HCT116 (cell line): ENCODE results near the gene GARIN3. TPM values are rescaled to one million over a fixed set of nuclear protein-coding genes. Genes with fewer than 3 reads are reported as not detected.

Source experiments
- ATAC-seq: fragments of 200-7000 bp; cut with Tn5 transposase; 2 replicates; pipeline ENCODE4 v1.9.1; 2020; ENCODE audit warnings: mild to moderate bottlenecking, moderate library complexity
- BruUV-seq: library from RNA; stranded (reverse); fragments of 400-500 nt; replicated peaks from 2 replicates; lab custom pipeline; 2021; lab: Mats Ljungman, UMichigan
- CTCF ChIA-PET: fragments of 300-600 bp; sonication (Branson Sonifier 250); formaldehyde crosslinking; loops from one replicate; lab custom pipeline; 2021; ENCODE audit warnings: antibody characterized with exemption; lab: Charles Lee
- POLR2A ChIA-PET: fragments of 300-600, 350-600 bp; sonication (Branson Sonifier 250); formaldehyde crosslinking; loops from one replicate; lab custom pipeline; 2021; ENCODE audit warnings: antibody characterized with exemption; lab: Charles Lee
- RAD21 ChIA-PET, 2 experiments: fragments of 300-600 bp; sonication (Branson Sonifier 250); formaldehyde crosslinking; loops; one replicate each; lab custom pipeline; 2023; ENCODE audit warnings: low total read pairs in 2 of 2; ENCODE audit not compliant: uncharacterized antibody in 2 of 2, unreplicated experiment in 2 of 2, low non-redundant PET in 1 of 2; lab: Charles Lee
- DNase-seq: peaks from one replicate; pipeline ENCODE4 v3.0.0-alpha.2; 2010; ENCODE audit warnings: low read depth, low spot score
- H2AFZ ChIP-seq: fragments of 200-600 bp; shearing (Covaris generic), sonication (generic); 2 replicates; pipeline ENCODE4 v1.6.1; 2017; ENCODE audit warnings: low read depth, mixed run types, mixed read lengths, antibody characterized with exemption, low read length; ENCODE audit not compliant: poor library complexity, severe bottlenecking
- H3K27ac ChIP-seq: 2 replicates; pipeline ENCODE4 v1.5.1; 2012; ENCODE audit warnings: low read depth, low read length
- H3K27me3 ChIP-seq: fragments of 200-600 bp; sonication (generic); 2 replicates; pipeline ENCODE4 v1.6.1; 2016; ENCODE audit warnings: mixed run types, low read length, mixed read lengths; ENCODE audit not compliant: insufficient read depth
- H3K36me3 ChIP-seq, 2 experiments: fragments of 200-500 bp in 1 of 2; fragments of 200-600 bp in 1 of 2; sonication (Bioruptor generic) in 1 of 2; sonication (generic) in 1 of 2; 2 replicates each; pipeline versions ENCODE4 v1.5.1 to v1.6.1; 2014 to 2016; ENCODE audit warnings: low read length in 2 of 2, inconsistent platforms in 1 of 2, mixed read lengths in 1 of 2, mixed run types in 1 of 2; ENCODE audit not compliant: insufficient read depth in 2 of 2, control insufficient read depth in 1 of 2
- H3K4me1 ChIP-seq, 2 experiments: fragments of 200-600 bp in 1 of 2; sonication (generic) in 1 of 2; 2 replicates each; pipeline versions ENCODE4 v1.5.1 to v1.6.1; 2012 to 2017; ENCODE audit warnings: low read length in 2 of 2, inconsistent platforms in 1 of 2, mild to moderate bottlenecking in 1 of 2, mixed read lengths in 1 of 2, mixed run types in 1 of 2, moderate library complexity in 1 of 2; ENCODE audit not compliant: insufficient read depth in 2 of 2, control insufficient read depth in 1 of 2
- H3K4me2 ChIP-seq: fragments of 200-600 bp; sonication (generic); 2 replicates; pipeline ENCODE4 v1.6.1; 2017; ENCODE audit warnings: mixed run types, low read length, mixed read lengths
- H3K4me3 ChIP-seq, 2 experiments: fragments of 200-600 bp in 1 of 2; sonication (generic) in 1 of 2; replicated peaks in 1 of 2; 2 replicates each; pipeline ENCODE4 v1.5.1; 2011 to 2016; ENCODE audit warnings: low read length in 2 of 2, control low read depth in 1 of 2, low read depth in 1 of 2, mild to moderate bottlenecking in 1 of 2, mixed read lengths in 1 of 2, mixed run types in 1 of 2
- H3K79me2 ChIP-seq: fragments of 200-600 bp; sonication (generic); 2 replicates; pipeline ENCODE4 v1.6.1; 2017; ENCODE audit warnings: mild to moderate bottlenecking, mixed run types, low read length, moderate library complexity, mixed read lengths; ENCODE audit not compliant: insufficient read depth
- H3K9ac ChIP-seq: fragments of 200-600 bp; sonication (generic); 2 replicates; pipeline ENCODE4 v1.6.1; 2016; ENCODE audit warnings: low read length, mixed read lengths
- H3K9me2 ChIP-seq: fragments of 200-600 bp; sonication (generic), shearing (Covaris generic); 2 replicates; pipeline ENCODE4 v1.6.1; 2017; ENCODE audit warnings: mixed run types, mild to moderate bottlenecking, moderate library complexity; ENCODE audit not compliant: insufficient read depth
- H3K9me3 ChIP-seq, 2 experiments: fragments of 200-500 bp in 1 of 2; fragments of 200-600 bp in 1 of 2; sonication (Bioruptor generic) in 1 of 2; sonication (generic) in 1 of 2; 2 replicates each; pipeline ENCODE4 v1.6.1; 2014 to 2017; ENCODE audit warnings: low read length in 2 of 2, mixed read lengths in 2 of 2, inconsistent platforms in 1 of 2, low read depth in 1 of 2, mild to moderate bottlenecking in 1 of 2, mixed run types in 1 of 2, moderate library complexity in 1 of 2; ENCODE audit not compliant: control insufficient read depth in 1 of 2, insufficient read depth in 1 of 2
- H4K20me1 ChIP-seq: fragments of 200-600 bp; sonication (generic), shearing (Covaris generic); 2 replicates; pipeline ENCODE4 v1.6.1; 2017; ENCODE audit warnings: mixed run types, mild to moderate bottlenecking, moderate library complexity; ENCODE audit not compliant: insufficient read depth
- CBX3 ChIP-seq: IDR thresholded peaks from 2 replicates; pipeline ENCODE4 v1.6.1; 2012; ENCODE audit warnings: low read depth
- CTCF ChIP-seq, 3 experiments: fragments of 200-600 bp in 1 of 3; sonication (generic) in 1 of 3; IDR thresholded peaks in 2 of 3; conservative IDR thresholded peaks in 1 of 3; 2 replicates each; pipeline ENCODE4 v1.5.1; 2012 to 2017; ENCODE audit warnings: low read depth in 2 of 3, low read length in 2 of 3, antibody characterized with exemption in 1 of 3, borderline replicate concordance in 1 of 3, control low read depth in 1 of 3, mild to moderate bottlenecking in 1 of 3, mixed read lengths in 1 of 3, mixed run types in 1 of 3, moderate library complexity in 1 of 3; ENCODE audit not compliant: insufficient read depth in 1 of 3
- FOSL1 ChIP-seq: IDR thresholded peaks from 2 replicates; pipeline ENCODE4 v1.6.1; 2012; ENCODE audit warnings: low read depth
- JUND ChIP-seq: IDR thresholded peaks from 2 replicates; pipeline ENCODE4 v1.6.1; 2012
- MAX ChIP-seq: IDR thresholded peaks from 2 replicates; pipeline ENCODE4 v1.6.1; 2012
- POLR2AphosphoS5 ChIP-seq: IDR thresholded peaks from 2 replicates; pipeline ENCODE4 v1.6.1; 2011; ENCODE audit warnings: mild to moderate bottlenecking, low read depth, low read length, moderate library complexity
- SP1 ChIP-seq: IDR thresholded peaks from 2 replicates; pipeline ENCODE4 v1.6.1; 2012; ENCODE audit warnings: low read depth
- TCF7L2 ChIP-seq: IDR thresholded peaks from 2 replicates; pipeline ENCODE4 v1.7.0; 2011; ENCODE audit warnings: borderline replicate concordance, inconsistent platforms; ENCODE audit not compliant: insufficient read depth, insufficient read length; ENCODE audit errors: extremely low read depth
- ZNF274 ChIP-seq: fragments of 200-500 bp; sonication (Bioruptor generic); IDR thresholded peaks from 2 replicates; pipeline ENCODE4 v1.6.1; 2014; ENCODE audit warnings: mild to moderate bottlenecking, low read depth, low read length, inconsistent platforms
- intact Hi-C: fragments of 100-400 bp; cut with micrococcal nuclease; formaldehyde crosslinking; loops from 2 replicates; pipeline ENCODE4 v1.10.0; 2022
- total RNA-seq: library from RNA; stranded (reverse); gene quantifications from one replicate; pipeline ENCODE4 v1.2.1, GENCODE V29; 2021; ENCODE audit not compliant: unreplicated experiment
- TF ChIP-seq, protein P1 (sequence below): IDR thresholded peaks from 2 replicates; pipeline ENCODE4 v1.6.1; 2012; ENCODE audit warnings: low read depth

The GARIN3 gene
- total RNA-seq, 1 experiment from 2014 or later = not detected

DNA sequence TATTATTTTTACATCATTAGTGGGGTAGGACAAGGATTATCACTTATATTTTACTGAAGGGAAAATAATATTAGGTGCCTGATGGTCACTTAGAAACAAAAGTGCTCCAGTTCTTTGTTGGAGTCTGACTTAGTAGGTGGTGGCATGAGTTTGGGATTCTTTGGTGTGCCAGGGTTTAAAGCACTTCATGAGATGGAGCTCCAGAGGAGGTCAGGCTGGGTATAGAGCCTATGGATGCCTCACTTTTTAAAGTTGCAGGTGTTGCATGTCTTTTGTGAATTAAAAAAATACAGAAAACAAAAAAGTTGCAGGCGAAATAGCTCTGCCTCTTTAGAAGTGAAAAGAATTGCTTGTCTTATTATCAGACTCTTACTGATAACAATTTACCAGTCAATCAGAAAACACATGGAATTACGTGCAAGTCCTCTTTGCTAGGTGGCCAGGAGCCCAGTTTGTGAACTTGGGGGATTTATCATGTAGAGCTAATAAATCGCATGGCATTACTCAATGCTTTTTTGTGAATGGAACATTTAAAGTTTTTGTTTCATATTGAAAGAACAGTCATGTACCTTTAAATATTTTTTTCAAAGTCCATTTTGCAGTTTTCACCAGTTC lies 16.2 kb upstream of the GARIN3 start:
- TF ChIP-seq MAX (no peak), ZNF274 (no peak), SP1 (no peak)
- H3K4me1 ChIP-seq = no peaks in the 10 kb centered on the region
- no peaks in the 10 kb centered on the region for H4K20me1 ChIP-seq
- peaks cover 62% of the 10 kb centered on the region for H3K27me3 ChIP-seq
- no peak overlapping the region for H3K4me3 ChIP-seq
- BruUV-seq = no TSS peak
- ATAC-seq (no peak), DNase-seq (no peak)
- CTCF ChIA-PET = no interaction called here
- H2AFZ ChIP-seq = no peak overlapping the region
- no peak overlapping the region for H3K4me2 ChIP-seq
- no peak overlapping the region for H3K27ac ChIP-seq
- H3K9me2 ChIP-seq = no peaks in the 10 kb centered on the region
- H3K36me3 ChIP-seq = no peaks in the 10 kb centered on the region
- intact Hi-C loops = no loop called here
- RAD21 ChIA-PET = no interaction called here
- POLR2A ChIA-PET = no interaction called here
- H3K9ac ChIP-seq = no peak overlapping the region
- H3K79me2 ChIP-seq = no peaks in the 10 kb centered on the region
- no peaks in the 10 kb centered on the region for H3K9me3 ChIP-seq

GRCh38 chr5:157180374-157181264 lies 14.6 kb upstream of the GARIN3 start, which contains the start of gene ITK:
TSS of gene ITK (plus strand) at chr5:157180840. CDS start at chr5:157180978, 138 bp downstream.
- Histone ChIP-seq H3K9me3 (no peaks in the 10 kb centered on the region), H3K4me3 (no peak within 1 kb of the TSS), H3K27ac (no peak within 1 kb of the TSS), H3K9me2 (no peaks in the 10 kb centered on the region), H3K79me2 (no peaks in the 10 kb centered on the region), H2AFZ (no peak within 1 kb of the TSS), H3K36me3 (no peaks in the 10 kb centered on the region), H3K4me2 (no peak within 1 kb of the TSS), H3K9ac (no peak within 1 kb of the TSS), H4K20me1 (no peaks in the 10 kb centered on the region), H3K4me1 (no peaks in the 10 kb centered on the region), H3K27me3 (peaks cover 57% of the 10 kb centered on the region)
- ChIA-PET CTCF (no interaction called here), RAD21 (no interaction called here), POLR2A (no interaction called here)
- BruUV-seq = no TSS peak
- ATAC-seq (no peak), DNase-seq (no peak)
- intact Hi-C loops = no loop called here
- TF ChIP-seq, protein P1, sequence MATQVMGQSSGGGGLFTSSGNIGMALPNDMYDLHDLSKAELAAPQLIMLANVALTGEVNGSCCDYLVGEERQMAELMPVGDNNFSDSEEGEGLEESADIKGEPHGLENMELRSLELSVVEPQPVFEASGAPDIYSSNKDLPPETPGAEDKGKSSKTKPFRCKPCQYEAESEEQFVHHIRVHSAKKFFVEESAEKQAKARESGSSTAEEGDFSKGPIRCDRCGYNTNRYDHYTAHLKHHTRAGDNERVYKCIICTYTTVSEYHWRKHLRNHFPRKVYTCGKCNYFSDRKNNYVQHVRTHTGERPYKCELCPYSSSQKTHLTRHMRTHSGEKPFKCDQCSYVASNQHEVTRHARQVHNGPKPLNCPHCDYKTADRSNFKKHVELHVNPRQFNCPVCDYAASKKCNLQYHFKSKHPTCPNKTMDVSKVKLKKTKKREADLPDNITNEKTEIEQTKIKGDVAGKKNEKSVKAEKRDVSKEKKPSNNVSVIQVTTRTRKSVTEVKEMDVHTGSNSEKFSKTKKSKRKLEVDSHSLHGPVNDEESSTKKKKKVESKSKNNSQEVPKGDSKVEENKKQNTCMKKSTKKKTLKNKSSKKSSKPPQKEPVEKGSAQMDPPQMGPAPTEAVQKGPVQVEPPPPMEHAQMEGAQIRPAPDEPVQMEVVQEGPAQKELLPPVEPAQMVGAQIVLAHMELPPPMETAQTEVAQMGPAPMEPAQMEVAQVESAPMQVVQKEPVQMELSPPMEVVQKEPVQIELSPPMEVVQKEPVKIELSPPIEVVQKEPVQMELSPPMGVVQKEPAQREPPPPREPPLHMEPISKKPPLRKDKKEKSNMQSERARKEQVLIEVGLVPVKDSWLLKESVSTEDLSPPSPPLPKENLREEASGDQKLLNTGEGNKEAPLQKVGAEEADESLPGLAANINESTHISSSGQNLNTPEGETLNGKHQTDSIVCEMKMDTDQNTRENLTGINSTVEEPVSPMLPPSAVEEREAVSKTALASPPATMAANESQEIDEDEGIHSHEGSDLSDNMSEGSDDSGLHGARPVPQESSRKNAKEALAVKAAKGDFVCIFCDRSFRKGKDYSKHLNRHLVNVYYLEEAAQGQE = no peak
- TF ChIP-seq CBX3 = no peak
- no peak for TF ChIP-seq JUND
- no peak for TF ChIP-seq POLR2AphosphoS5
- TF ChIP-seq TCF7L2 = no peak
- no peak for TF ChIP-seq CTCF (IDR thresholded peaks at IDR 0.05 in 2 of 3, conservative IDR thresholded peaks at IDR 0.05 in 1 of 3; ENCODE audit: borderline replicate concordance in 1 of 3, insufficient read depth in 1 of 3, low read depth in 2 of 3, low read length in 2 of 3)
- no peak for TF ChIP-seq FOSL1
